WTC11 (cell line): ENCODE measurements around the gene CDK5RAP2. TPM values are rescaled to one million over a fixed set of nuclear protein-coding genes. Genes with fewer than 3 reads are reported as not detected.

ENCODE experiments used
- ATAC-seq: fragments of 200-7000 bp; cut with Tn5 transposase; 2 replicates; pipeline ENCODE4 v1.10.0; 2021; ENCODE audit warnings: mild to moderate bottlenecking, moderate library complexity
- CTCF ChIA-PET: fragments of 300-600 bp; sonication (Branson Sonifier 250); formaldehyde crosslinking; loops from one replicate; lab custom pipeline; 2021; ENCODE audit warnings: antibody characterized with exemption; lab: Charles Lee
- POLR2A ChIA-PET: fragments of 350-600 bp; sonication (Branson Sonifier 250); formaldehyde crosslinking; loops from one replicate; lab custom pipeline; 2021; ENCODE audit warnings: antibody characterized with exemption; lab: Charles Lee
- DNase-seq: peaks from one replicate; pipeline ENCODE4 v3.0.0; 2021; ENCODE audit warnings: low spot score
- H3K27ac Mint-ChIP-seq: 2 replicates; pipeline ENCODE4 v1.8.0; 2021; ENCODE audit warnings: mixed read lengths
- H3K27me3 Mint-ChIP-seq: 2 replicates; pipeline ENCODE4 v1.8.0; 2021; ENCODE audit warnings: low read depth, mild to moderate bottlenecking, moderate library complexity, mixed read lengths
- H3K36me3 Mint-ChIP-seq: 2 replicates; pipeline ENCODE4 v1.8.0; 2021; ENCODE audit warnings: mixed read lengths
- H3K4me1 Mint-ChIP-seq: 2 replicates; pipeline ENCODE4 v1.8.0; 2022; ENCODE audit warnings: mixed read lengths
- H3K4me3 Mint-ChIP-seq: 2 replicates; pipeline ENCODE4 v1.8.0; 2021; ENCODE audit warnings: mild to moderate bottlenecking, moderate library complexity, mixed read lengths
- H3K9me3 Mint-ChIP-seq: 2 replicates; pipeline ENCODE4 v1.8.0; 2021; ENCODE audit warnings: mixed read lengths
- CDX4 ChIP-seq: fragments of 250-450 bp; sonication (Bioruptor Pico); IDR thresholded peaks from 2 replicates; pipeline ENCODE4 v1.9.0; 2021; ENCODE audit warnings: moderate library complexity, mild to moderate bottlenecking, inconsistent platforms, borderline replicate concordance
- CREM ChIP-seq: sonication (generic); formaldehyde crosslinking; IDR thresholded peaks from 2 replicates; pipeline ENCODE4 v1.8.1; 2022; ENCODE audit warnings: mild to moderate bottlenecking, missing genetic modification reagents, moderate library complexity
- E2F1 ChIP-seq: sonication (generic); formaldehyde crosslinking; IDR thresholded peaks from 2 replicates; pipeline ENCODE4 v1.8.0; 2022; ENCODE audit warnings: mild to moderate bottlenecking, missing genetic modification reagents
- E2F4 ChIP-seq: sonication (generic); formaldehyde crosslinking; IDR thresholded peaks from 2 replicates; pipeline ENCODE4 v1.8.1; 2022; ENCODE audit warnings: low read depth, mild to moderate bottlenecking, moderate library complexity, missing genetic modification reagents, borderline replicate concordance
- ESRRA ChIP-seq: sonication (generic); formaldehyde crosslinking; IDR thresholded peaks from 2 replicates; pipeline ENCODE4 v1.8.1; 2022; ENCODE audit warnings: mild to moderate bottlenecking, missing genetic modification reagents, borderline replicate concordance
- FOXJ3 ChIP-seq: sonication (generic); formaldehyde crosslinking; IDR thresholded peaks from 2 replicates; pipeline ENCODE4 v1.9.0; 2021; ENCODE audit warnings: missing genetic modification reagents, mild to moderate bottlenecking, borderline replicate concordance
- FOXK1 ChIP-seq: sonication (generic); formaldehyde crosslinking; IDR thresholded peaks from 2 replicates; pipeline ENCODE4 v1.8.0; 2022; ENCODE audit warnings: mild to moderate bottlenecking, moderate library complexity, missing genetic modification reagents
- FOXP1 ChIP-seq: sonication (generic); formaldehyde crosslinking; IDR thresholded peaks from 2 replicates; pipeline ENCODE4 v1.8.0; 2022; ENCODE audit warnings: missing genetic modification reagents, mild to moderate bottlenecking, moderate library complexity, borderline replicate concordance
- IRF1 ChIP-seq: sonication (generic); formaldehyde crosslinking; IDR thresholded peaks from 2 replicates; pipeline ENCODE4 v1.8.0; 2023; ENCODE audit warnings: missing genetic modification reagents
- MXD4 ChIP-seq: fragments of 250-450 bp; sonication (Bioruptor Pico); IDR thresholded peaks from 2 replicates; pipeline ENCODE4 v1.8.0; 2021; ENCODE audit warnings: mild to moderate bottlenecking, moderate library complexity, borderline replicate concordance
- NFE2L1 ChIP-seq: sonication (generic); formaldehyde crosslinking; IDR thresholded peaks from 2 replicates; pipeline ENCODE4 v1.8.1; 2023; ENCODE audit warnings: missing genetic modification reagents
- ZBTB43 ChIP-seq: sonication (generic); formaldehyde crosslinking; IDR thresholded peaks from 2 replicates; pipeline ENCODE4 v1.8.1; 2023; ENCODE audit warnings: mild to moderate bottlenecking, missing genetic modification reagents
- ZNF138 ChIP-seq: sonication (generic); formaldehyde crosslinking; conservative IDR thresholded peaks from 2 replicates; pipeline ENCODE4 v1.8.1; 2022; ENCODE audit warnings: mild to moderate bottlenecking, moderate library complexity, missing genetic modification reagents
- ZNF416 ChIP-seq: fragments of 250-450 bp; sonication (Bioruptor Pico); IDR thresholded peaks from 2 replicates; pipeline ENCODE4 v1.9.0; 2021; ENCODE audit warnings: mild to moderate bottlenecking, inconsistent platforms
- ZNF532 ChIP-seq: fragments of 250-450 bp; sonication (Bioruptor Pico); IDR thresholded peaks from 2 replicates; pipeline ENCODE4 v1.9.0; 2021; ENCODE audit warnings: mild to moderate bottlenecking, borderline replicate concordance
- total RNA-seq: library from RNA; stranded (reverse); gene quantifications from 3 replicates; pipeline ENCODE4 v1.2.3, GENCODE V29; 2021
- TF ChIP-seq, protein P1 (sequence below): sonication (generic); formaldehyde crosslinking; IDR thresholded peaks from 2 replicates; pipeline ENCODE4 v1.8.1; 2022; ENCODE audit warnings: low read depth, missing genetic modification reagents, borderline replicate concordance
- TF ChIP-seq, protein P2 (sequence below): sonication (generic); formaldehyde crosslinking; conservative IDR thresholded peaks from 2 replicates; pipeline ENCODE4 v1.8.1; 2022; ENCODE audit warnings: mild to moderate bottlenecking, missing genetic modification reagents
- TF ChIP-seq, protein P3 (sequence below): sonication (generic); formaldehyde crosslinking; IDR thresholded peaks from 2 replicates; pipeline ENCODE4 v1.8.1; 2023; ENCODE audit warnings: mild to moderate bottlenecking, missing genetic modification reagents, moderate library complexity

CDK5RAP2 gene
- total RNA-seq, 1 experiment from 2014 or later, result 48.3 TPM

DNA sequence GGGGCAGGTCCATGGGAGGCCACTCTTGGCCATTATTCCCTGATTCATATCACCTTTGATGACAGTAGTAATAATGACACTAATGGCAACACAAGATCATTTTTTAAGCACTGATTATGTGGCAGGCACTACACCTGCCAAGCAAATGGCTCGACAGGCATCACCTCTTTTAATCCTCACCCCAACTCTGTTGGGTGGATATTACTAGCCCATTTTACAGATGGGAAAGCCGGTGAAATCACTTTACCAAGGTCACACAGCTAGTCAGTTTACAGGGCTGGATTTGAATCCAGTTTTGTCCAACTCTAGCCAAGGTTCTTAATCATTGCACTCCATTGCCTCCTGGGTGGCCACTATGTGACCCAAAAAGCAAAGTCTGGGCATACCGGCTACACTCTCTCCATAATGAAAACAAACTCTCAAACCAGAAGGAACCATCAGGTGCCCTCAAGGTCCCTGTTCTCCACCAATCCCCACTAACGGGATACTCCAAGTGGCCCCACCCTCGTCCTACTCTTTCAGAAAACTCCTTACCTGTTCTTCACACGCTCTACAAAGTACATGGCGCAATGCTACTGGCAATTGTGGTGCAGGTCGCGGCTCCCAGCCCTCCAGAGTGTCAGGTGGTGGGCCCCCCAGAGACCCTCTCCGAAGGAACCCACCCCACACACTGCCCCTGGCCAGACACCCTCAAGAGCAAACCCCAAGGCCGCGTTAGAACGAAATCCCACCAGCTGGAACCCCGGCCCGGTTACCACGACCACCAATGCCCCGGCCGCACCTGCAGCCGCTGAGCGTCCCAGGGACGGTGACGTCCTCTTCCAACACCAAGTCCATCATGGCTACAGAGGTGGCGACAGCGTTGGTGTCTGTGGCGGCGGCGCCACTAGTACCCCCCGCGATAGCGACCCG lies 572 bp downstream of the CDK5RAP2 start:
- DNase-seq, result no peak
- Mint-ChIP-seq H3K27me3 (peaks cover 5% of the 10 kb centered on the region), H3K36me3 (no peaks in the 10 kb centered on the region), H3K9me3 (no peaks in the 10 kb centered on the region), H3K4me1 (peaks cover 15% of the 10 kb centered on the region), H3K27ac (peak overlapping the region; percentile 88)
- ChIA-PET CTCF (no interaction called here), POLR2A (interaction anchor here (0.6 kb wide), 2 partner anchors 45 to 48 kb away, joined by 4 to 5 read pairs; no protein-coding TSS in a partner anchor)
- TF ChIP-seq E2F4 (0 out of 2 replicates have a peak, but pooled peaks have one; percentile 47), FOXK1 (CRISPR knock-in tag) (peak; percentile 26; the same call in 1 of the 2 replicates), ZBTB43 (CRISPR knock-in tag) (no peak), MXD4 (CRISPR knock-in tag) (no peak), NFE2L1 (CRISPR knock-in tag) (0 out of 2 replicates have a peak, but pooled peaks have one; percentile 39), FOXP1 (peak; percentile 51; the same call in 1 of the 2 replicates), ESRRA (CRISPR knock-in tag) (0 out of 2 replicates have a peak, but pooled peaks have one; percentile 48)
- TF ChIP-seq, all 79 proteins: peak for 5
- peak; percentile 45 for ATAC-seq
- peak overlapping the region; percentile 99 for H3K4me3 Mint-ChIP-seq

DNA sequence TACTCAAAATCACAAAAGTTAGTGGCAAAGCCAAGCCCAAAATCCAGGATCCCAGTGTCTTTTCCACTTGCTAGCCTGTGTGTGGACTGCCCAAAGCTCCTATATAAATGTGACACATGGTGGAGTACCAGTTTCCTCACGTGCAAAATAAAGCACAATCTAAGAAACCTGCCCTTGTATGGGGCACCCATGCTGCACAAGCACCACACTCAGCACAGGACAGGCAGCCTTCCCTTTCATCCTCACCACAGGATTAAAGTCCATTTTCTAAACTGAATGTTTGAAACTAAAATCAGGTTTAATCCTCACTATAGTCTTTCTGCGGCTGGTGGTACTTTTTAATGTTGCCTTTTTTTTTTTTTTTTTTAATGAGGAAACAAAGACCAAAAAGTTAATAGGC lies 5.5 kb downstream of the CDK5RAP2 start:
- POLR2A ChIA-PET, result no interaction called here
- no peak for DNase-seq
- H3K27ac Mint-ChIP-seq, result no peak overlapping the region
- no peak for ATAC-seq
- H3K4me1 Mint-ChIP-seq, result peaks cover 10% of the 10 kb centered on the region
- H3K36me3 Mint-ChIP-seq, result peaks cover 19% of the 10 kb centered on the region
- H3K9me3 Mint-ChIP-seq, result no peaks in the 10 kb centered on the region
- no peak overlapping the region for H3K4me3 Mint-ChIP-seq
- no peaks in the 10 kb centered on the region for H3K27me3 Mint-ChIP-seq
- TF ChIP-seq FOXJ3 (CRISPR knock-in tag), result no peak
- no peak for TF ChIP-seq ZNF138
- no peak for TF ChIP-seq CDX4 (CRISPR knock-in tag)
- CTCF ChIA-PET, result no interaction called here

DNA sequence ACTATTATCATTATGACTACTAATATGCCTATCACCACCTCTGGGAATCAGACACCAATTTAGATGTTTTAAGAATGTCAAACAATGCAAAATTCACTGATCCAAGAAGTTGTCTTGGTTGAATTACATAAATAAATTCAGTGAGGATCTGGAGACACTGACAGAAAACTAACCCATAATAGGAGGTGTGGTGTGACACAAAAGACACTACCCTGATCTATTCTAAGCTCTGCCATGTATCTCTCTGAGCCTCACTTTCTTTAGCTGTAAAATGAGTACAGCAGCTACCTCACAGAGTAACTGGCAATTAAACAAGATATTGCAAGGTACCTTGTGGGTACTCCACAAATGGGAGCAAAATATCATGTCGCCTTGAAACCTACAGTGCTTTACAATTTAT lies 7.5 kb downstream of the CDK5RAP2 start:
- ATAC-seq, result no peak
- H3K27ac Mint-ChIP-seq, result no peak overlapping the region
- CTCF ChIA-PET, result no interaction called here
- TF ChIP-seq ZNF416 (CRISPR knock-in tag), result no peak
- TF ChIP-seq, protein P1, sequence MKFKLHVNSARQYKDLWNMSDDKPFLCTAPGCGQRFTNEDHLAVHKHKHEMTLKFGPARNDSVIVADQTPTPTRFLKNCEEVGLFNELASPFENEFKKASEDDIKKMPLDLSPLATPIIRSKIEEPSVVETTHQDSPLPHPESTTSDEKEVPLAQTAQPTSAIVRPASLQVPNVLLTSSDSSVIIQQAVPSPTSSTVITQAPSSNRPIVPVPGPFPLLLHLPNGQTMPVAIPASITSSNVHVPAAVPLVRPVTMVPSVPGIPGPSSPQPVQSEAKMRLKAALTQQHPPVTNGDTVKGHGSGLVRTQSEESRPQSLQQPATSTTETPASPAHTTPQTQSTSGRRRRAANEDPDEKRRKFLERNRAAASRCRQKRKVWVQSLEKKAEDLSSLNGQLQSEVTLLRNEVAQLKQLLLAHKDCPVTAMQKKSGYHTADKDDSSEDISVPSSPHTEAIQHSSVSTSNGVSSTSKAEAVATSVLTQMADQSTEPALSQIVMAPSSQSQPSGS, result no peak
- TF ChIP-seq ZNF532 (CRISPR knock-in tag), result no peak
- TF ChIP-seq, protein P2, sequence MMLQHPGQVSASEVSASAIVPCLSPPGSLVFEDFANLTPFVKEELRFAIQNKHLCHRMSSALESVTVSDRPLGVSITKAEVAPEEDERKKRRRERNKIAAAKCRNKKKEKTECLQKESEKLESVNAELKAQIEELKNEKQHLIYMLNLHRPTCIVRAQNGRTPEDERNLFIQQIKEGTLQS, result no peak
- no peak for TF ChIP-seq IRF1 (CRISPR knock-in tag)
- TF ChIP-seq E2F1, result no peak
- TF ChIP-seq, protein P3, sequence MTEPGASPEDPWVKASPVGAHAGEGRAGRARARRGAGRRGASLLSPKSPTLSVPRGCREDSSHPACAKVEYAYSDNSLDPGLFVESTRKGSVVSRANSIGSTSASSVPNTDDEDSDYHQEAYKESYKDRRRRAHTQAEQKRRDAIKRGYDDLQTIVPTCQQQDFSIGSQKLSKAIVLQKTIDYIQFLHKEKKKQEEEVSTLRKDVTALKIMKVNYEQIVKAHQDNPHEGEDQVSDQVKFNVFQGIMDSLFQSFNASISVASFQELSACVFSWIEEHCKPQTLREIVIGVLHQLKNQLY (CRISPR knock-in tag), result no peak
- no peak for TF ChIP-seq CREM (CRISPR knock-in tag)

More for the DNA sequence above, 7.5 kb downstream of the CDK5RAP2 start:
- no peak for DNase-seq
- POLR2A ChIA-PET, result no interaction called here
- Mint-ChIP-seq H3K27me3 (no peaks in the 10 kb centered on the region), H3K4me3 (no peak overlapping the region), H3K36me3 (peaks cover 36% of the 10 kb centered on the region), H3K9me3 (no peaks in the 10 kb centered on the region), H3K4me1 (no peaks in the 10 kb centered on the region)
